GM23338 (cell line): ENCODE measurements around the gene PPIC. TPM values are rescaled to one million over a fixed set of nuclear protein-coding genes. Genes with fewer than 3 reads are reported as not detected.

ENCODE experiments used
- ATAC-seq: fragments of 200-7000 bp; cut with Tn5 transposase; 3 replicates; pipeline ENCODE4 v1.9.1; 2020
- DNase-seq: peaks from one replicate; pipeline ENCODE4 v3.0.0-alpha.2; 2015; ENCODE audit warnings: low spot score
- H2AFZ ChIP-seq: fragments of 200-600 bp; sonication (generic); 2 replicates; pipeline ENCODE4 v1.8.0; 2016; ENCODE audit warnings: antibody characterized with exemption, mild to moderate bottlenecking, moderate library complexity
- H3F3A ChIP-seq: fragments of 200-600 bp; sonication (generic); replicated peaks from 2 replicates; pipeline ENCODE4 v1.8.0; 2017; ENCODE audit warnings: antibody characterized with exemption, mixed run types, low read depth
- H3K27ac ChIP-seq: fragments of 200-600 bp; sonication (generic); 2 replicates; pipeline ENCODE4 v1.6.1; 2016; ENCODE audit warnings: low read depth
- H3K27me3 ChIP-seq: fragments of 200-600 bp; sonication (generic); 2 replicates; pipeline ENCODE4 v1.8.0; 2016; ENCODE audit warnings: mild to moderate bottlenecking, mixed run types, moderate library complexity; ENCODE audit not compliant: insufficient read depth
- H3K36me3 ChIP-seq: fragments of 200-600 bp; sonication (generic); 2 replicates; pipeline ENCODE4 v1.8.0; 2016; ENCODE audit warnings: mild to moderate bottlenecking; ENCODE audit not compliant: insufficient read depth
- H3K4me1 ChIP-seq: fragments of 200-600 bp; sonication (generic); 2 replicates; pipeline ENCODE4 v1.8.0; 2016; ENCODE audit warnings: mild to moderate bottlenecking, moderate library complexity; ENCODE audit not compliant: insufficient read depth
- H3K4me2 ChIP-seq: fragments of 200-600 bp; sonication (generic); 2 replicates; pipeline ENCODE4 v1.7.1; 2017; ENCODE audit warnings: mixed run types
- H3K4me3 ChIP-seq: fragments of 200-600 bp; sonication (generic); 2 replicates; pipeline ENCODE4 v1.6.1; 2016; ENCODE audit warnings: mixed run types
- H3K79me2 ChIP-seq: fragments of 200-600 bp; sonication (generic); replicated peaks from 2 replicates; pipeline ENCODE4 v1.8.0; 2017; ENCODE audit warnings: mild to moderate bottlenecking; ENCODE audit not compliant: insufficient read depth
- H3K9me2 ChIP-seq: fragments of 200-600 bp; sonication (generic); 2 replicates; pipeline ENCODE4 v1.8.0; 2017; ENCODE audit not compliant: insufficient read depth
- H4K20me1 ChIP-seq: fragments of 200-600 bp; sonication (generic); replicated peaks from 2 replicates; pipeline ENCODE4 v1.8.0; 2017; ENCODE audit warnings: mild to moderate bottlenecking; ENCODE audit not compliant: insufficient read depth
- H3K27ac Mint-ChIP-seq: 2 replicates; pipeline ENCODE4 v1.8.0; 2020; ENCODE audit warnings: inconsistent platforms, mild to moderate bottlenecking, moderate library complexity, mixed read lengths
- H3K27me3 Mint-ChIP-seq: 3 replicates; pipeline ENCODE4 v1.8.0; 2022; ENCODE audit warnings: low read depth, mild to moderate bottlenecking, moderate library complexity, mixed read lengths, inconsistent platforms; ENCODE audit not compliant: insufficient read depth, poor library complexity
- H3K36me3 Mint-ChIP-seq: 3 replicates; pipeline ENCODE4 v1.8.0; 2021; ENCODE audit warnings: low read depth, mild to moderate bottlenecking, inconsistent platforms, moderate library complexity, mixed read lengths
- H3K4me1 Mint-ChIP-seq: 3 replicates; pipeline ENCODE4 v1.8.0; 2020; ENCODE audit warnings: mild to moderate bottlenecking, inconsistent platforms, mixed read lengths
- H3K4me3 Mint-ChIP-seq: 3 replicates; pipeline ENCODE4 v1.8.0; 2021; ENCODE audit warnings: moderate library complexity, mild to moderate bottlenecking, inconsistent platforms, mixed read lengths
- H3K9me3 Mint-ChIP-seq: 3 replicates; pipeline ENCODE4 v1.8.0; 2020; ENCODE audit warnings: moderate library complexity, mild to moderate bottlenecking, inconsistent platforms, mixed read lengths
- CREB1 ChIP-seq: fragments of 250-450 bp; sonication (Bioruptor Pico); IDR thresholded peaks from 2 replicates; pipeline ENCODE4 v1.5.0; 2020; ENCODE audit warnings: low read depth, mild to moderate bottlenecking, moderate library complexity
- ETS1 ChIP-seq: IDR thresholded peaks from 2 replicates; pipeline ENCODE4 v1.6.1; 2016; ENCODE audit warnings: antibody characterized with exemption
- EZH2 ChIP-seq: fragments of 200-600 bp; sonication (generic); IDR thresholded peaks from one replicate; pipeline ENCODE4 v1.8.0; 2017; ENCODE audit warnings: antibody characterized with exemption, mild to moderate bottlenecking, low read depth; ENCODE audit not compliant: unreplicated experiment
- EZH2phosphoT487 ChIP-seq: fragments of 200-600 bp; sonication (generic); IDR thresholded peaks from one replicate; pipeline ENCODE4 v1.8.1; 2018; ENCODE audit warnings: antibody characterized with exemption; ENCODE audit not compliant: unreplicated experiment
- JUNB ChIP-seq: IDR thresholded peaks from one replicate; pipeline ENCODE4 v1.6.1; 2016; ENCODE audit warnings: antibody characterized with exemption; ENCODE audit not compliant: unreplicated experiment
- NANOG ChIP-seq: IDR thresholded peaks from 2 replicates; pipeline ENCODE4 v1.6.1; 2016; ENCODE audit warnings: antibody characterized with exemption, borderline replicate concordance
- POLR2AphosphoS5 ChIP-seq: IDR thresholded peaks from 2 replicates; pipeline ENCODE4 v1.6.1; 2016; ENCODE audit warnings: antibody characterized with exemption, low read depth
- STAT1 ChIP-seq: IDR thresholded peaks from one replicate; pipeline ENCODE4 v1.6.1; 2016; ENCODE audit warnings: antibody characterized with exemption; ENCODE audit not compliant: unreplicated experiment
- ZNF114 ChIP-seq: fragments of 250-450 bp; sonication (Bioruptor Pico); IDR thresholded peaks from 2 replicates; pipeline ENCODE4 v1.5.0; 2020; ENCODE audit warnings: mild to moderate bottlenecking, moderate library complexity
- ZNF331 ChIP-seq: fragments of 250-450 bp; sonication (Bioruptor Pico); IDR thresholded peaks from 2 replicates; pipeline ENCODE4 v1.5.0; 2020; ENCODE audit warnings: low read depth, mild to moderate bottlenecking, moderate library complexity
- polyA plus RNA-seq: library from polyadenylated mRNA; unstranded; fragments of >200 nt; fragmentation: Nextera tagmentation; extraction: Ambion mirVana; gene quantifications from 2 replicates; pipeline ENCODE4 v1.2.1, GENCODE V29; 2016
- total RNA-seq: library from RNA; depleted of rRNA; stranded (reverse); fragments of >200 nt; shearing (Covaris generic); gene quantifications from 2 replicates; pipeline ENCODE4 v1.2.3, GENCODE V29; 2014

PPIC gene
- total and polyA plus RNA-seq, 2 experiments from 2014 or later = 13.9 to 21.0 TPM

GRCh38 chr5:122981846-122982245 is 54.7 kb downstream of the PPIC start:
- no peaks in the 10 kb centered on the region for H3K9me3 Mint-ChIP-seq
- H3K4me2 ChIP-seq = no peak overlapping the region
- H3K27ac ChIP-seq = no peak overlapping the region
- no peaks in the 10 kb centered on the region for H3K27me3 ChIP-seq
- no peak for ATAC-seq
- H4K20me1 ChIP-seq = no peaks in the 10 kb centered on the region
- DNase-seq = no peak
- H3K4me1 ChIP-seq = no peaks in the 10 kb centered on the region
- no peaks in the 10 kb centered on the region for H3K36me3 ChIP-seq
- peaks cover 10% of the 10 kb centered on the region; the same call in 2 of the 3 replicates for H3K4me1 Mint-ChIP-seq
- H3K36me3 Mint-ChIP-seq = no peaks in the 10 kb centered on the region
- no peaks in the 10 kb centered on the region for H3K9me2 ChIP-seq
- no peak for TF ChIP-seq JUNB
- no peak for TF ChIP-seq STAT1
- no peak for TF ChIP-seq ZNF331 (CRISPR knock-in tag)
- no peak for TF ChIP-seq POLR2AphosphoS5
- TF ChIP-seq ETS1 = no peak
- TF ChIP-seq EZH2phosphoT487 = no peak
- no peak for TF ChIP-seq CREB1 (CRISPR knock-in tag)
- TF ChIP-seq EZH2 = no peak
- H3K4me3 ChIP-seq = no peak overlapping the region
- no peaks in the 10 kb centered on the region for H3K27me3 Mint-ChIP-seq
- H3K79me2 ChIP-seq = no peaks in the 10 kb centered on the region
- H3K27ac Mint-ChIP-seq = no peak overlapping the region
- no peak overlapping the region for H2AFZ ChIP-seq
- H3K4me3 Mint-ChIP-seq = no peak overlapping the region
- no peaks in the 10 kb centered on the region for H3F3A ChIP-seq

- no peaks in the 10 kb centered on the region for H3K27me3 ChIP-seq
- no peaks in the 10 kb centered on the region for H3K9me3 Mint-ChIP-seq
- no peaks in the 10 kb centered on the region for H3K36me3 Mint-ChIP-seq
- no peaks in the 10 kb centered on the region for H3F3A ChIP-seq
- H3K36me3 ChIP-seq = no peaks in the 10 kb centered on the region
- no peaks in the 10 kb centered on the region for H3K9me2 ChIP-seq
- H3K27me3 Mint-ChIP-seq = no peaks in the 10 kb centered on the region
- H3K4me1 Mint-ChIP-seq = peaks cover 6% of the 10 kb centered on the region; the same call in 2 of the 3 replicates
- ATAC-seq (no peak), DNase-seq (no peak)
- H4K20me1 ChIP-seq = no peaks in the 10 kb centered on the region
- no peaks in the 10 kb centered on the region for H3K79me2 ChIP-seq
- TF ChIP-seq EZH2 = no peak
- no peak for TF ChIP-seq STAT1
- no peak for TF ChIP-seq EZH2phosphoT487
- no peak for TF ChIP-seq CREB1 (CRISPR knock-in tag)
- TF ChIP-seq JUNB = no peak
- TF ChIP-seq NANOG = no peak
- TF ChIP-seq ZNF114 = no peak
- H2AFZ ChIP-seq = no peak overlapping the region
- H3K27ac ChIP-seq = peak overlapping the region; percentile 53; the same call in 1 of the 2 replicates
- no peak overlapping the region for H3K27ac Mint-ChIP-seq
- H3K4me1 ChIP-seq = no peaks in the 10 kb centered on the region
- no peak overlapping the region for H3K4me3 ChIP-seq
- no peak overlapping the region for H3K4me3 Mint-ChIP-seq
- no peak overlapping the region for H3K4me2 ChIP-seq
These were observed 57.8 kb downstream of the PPIC start for GRCh38 chr5:122978644-122979297.

- no peak overlapping the region for H3K4me3 Mint-ChIP-seq
- peaks cover 6% of the 10 kb centered on the region; the same call in 2 of the 3 replicates for H3K4me1 Mint-ChIP-seq
- no peak overlapping the region for H3K27ac Mint-ChIP-seq
- Histone ChIP-seq H3K36me3 (no peaks in the 10 kb centered on the region), H3K27me3 (no peaks in the 10 kb centered on the region), H3K4me3 (no peak overlapping the region), H3K9me2 (no peaks in the 10 kb centered on the region), H2AFZ (no peak overlapping the region), H3K4me2 (no peak overlapping the region), H3K27ac (no peak overlapping the region), H3K4me1 (no peaks in the 10 kb centered on the region), H3F3A (no peaks in the 10 kb centered on the region), H4K20me1 (no peaks in the 10 kb centered on the region), H3K79me2 (no peaks in the 10 kb centered on the region)
- H3K9me3 Mint-ChIP-seq = no peaks in the 10 kb centered on the region
- DNase-seq = no peak
- no peaks in the 10 kb centered on the region for H3K36me3 Mint-ChIP-seq
- ATAC-seq = no peak
- no peaks in the 10 kb centered on the region for H3K27me3 Mint-ChIP-seq
- TF ChIP-seq EZH2phosphoT487 = no peak
- no peak for TF ChIP-seq EZH2
- TF ChIP-seq POLR2AphosphoS5 = no peak
- TF ChIP-seq STAT1 = no peak
- TF ChIP-seq ZNF114 = no peak
These were observed 58.5 kb downstream of the PPIC start for GRCh38 chr5:122978068-122978467.
